Measurements from ENCODE around the gene LRTM2. TPM values are rescaled to one million over a fixed set of nuclear protein-coding genes. Genes with fewer than 3 reads are reported as not detected.

The LRTM2 gene
- total and polyA plus RNA-seq, 11 donors: not detected

GRCh38 chr12:1777798-1778197 is 42.6 kb upstream of the LRTM2 start:
- Histone ChIP-seq H3K27ac (no peak overlapping the region), H3K27me3 (no peaks in the 10 kb centered on the region), H3K4me1 (peaks cover 0 to 62% (median 33%) of the 10 kb centered on the region in 12 donors), H3K9me3 (no peaks in the 10 kb centered on the region), H3K4me3 (no peak overlapping the region), H3K36me3 (peaks cover 0 to 31% (median 7%) of the 10 kb centered on the region in 9 donors)
- intact Hi-C loops (cut with DNase I): loop anchor here in 2 of 10 donors (5.0 to 10.0 kb wide), 2 partner anchors 53 to 85 kb away; partner anchors contain the start of gene ADIPOR2 (in 1 of the 2)
- 91 to 97% (median 94%) methylated on average over 5 of the region's 5 CpGs for WGBS, 4 donors
- no peak for TF ChIP-seq CTCF (IDR thresholded peaks at IDR 0.05)
- TF ChIP-seq POLR2A (IDR thresholded peaks at IDR 0.05): no peak
- no peak for DNase-seq
- ATAC-seq: no peak

GRCh38 chr12:1778911-1779310 is 41.5 kb upstream of the LRTM2 start:
- peaks cover 0 to 26% (median 12%) of the 10 kb centered on the region in 9 donors for H3K36me3 ChIP-seq
- H3K27ac ChIP-seq: no peak overlapping the region
- peaks cover 0 to 53% (median 33%) of the 10 kb centered on the region in 12 donors for H3K4me1 ChIP-seq
- H3K9me3 ChIP-seq: no peaks in the 10 kb centered on the region
- 72 to 87% (median 78%) methylated on average over 4 of the region's 4 CpGs for WGBS, 4 donors
- intact Hi-C loops (cut with DNase I): loop anchor here in 2 of 10 donors (5.0 to 10.0 kb wide), 2 partner anchors 54 to 87 kb away; partner anchors contain the start of gene ADIPOR2 (in 1 of the 2)
- H3K27me3 ChIP-seq: no peaks in the 10 kb centered on the region
- no peak for DNase-seq
- no peak overlapping the region for H3K4me3 ChIP-seq
- no peak for ATAC-seq
- TF ChIP-seq POLR2A (IDR thresholded peaks at IDR 0.05): no peak
- TF ChIP-seq CTCF (IDR thresholded peaks at IDR 0.05): no peak

GRCh38 chr12:1779783-1780182 is 40.6 kb upstream of the LRTM2 start:
- 64 to 70% (median 69%) methylated on average over 1 of the region's 1 CpG for WGBS, 4 donors
- DNase-seq (no peak), ATAC-seq (peak in 3 of 4 donors; percentile 25 to 67 (median 44))
- peak overlapping the region in 7 of 12 donors; percentile 1 to 39 (median 16) for H3K27ac ChIP-seq
- H3K9me3 ChIP-seq: no peaks in the 10 kb centered on the region
- H3K36me3 ChIP-seq: peaks cover 0 to 32% (median 19%) of the 10 kb centered on the region in 9 donors
- H3K4me1 ChIP-seq: peaks cover 0 to 48% (median 31%) of the 10 kb centered on the region in 12 donors
- intact Hi-C loops (cut with DNase I): loop anchor here in 2 of 10 donors (5.0 to 10.0 kb wide), 2 partner anchors 55 to 87 kb away; partner anchors contain the start of gene ADIPOR2 (in 1 of the 2)
- no peaks in the 10 kb centered on the region for H3K27me3 ChIP-seq
- no peak overlapping the region for H3K4me3 ChIP-seq
- TF ChIP-seq CTCF (IDR thresholded peaks at IDR 0.05): no peak
- no peak for TF ChIP-seq POLR2A (IDR thresholded peaks at IDR 0.05)

GRCh38 chr12:1781772-1782171 is 38.6 kb upstream of the LRTM2 start:
- H3K27me3 ChIP-seq: no peaks in the 10 kb centered on the region
- DNase-seq (no peak), ATAC-seq (peak in 1 of 4 donors; percentile 23)
- H3K4me3 ChIP-seq: no peak overlapping the region
- H3K4me1 ChIP-seq: peaks cover 0 to 30% (median 18%) of the 10 kb centered on the region in 12 donors
- TF ChIP-seq CTCF (IDR thresholded peaks at IDR 0.05): no peak
- TF ChIP-seq POLR2A (IDR thresholded peaks at IDR 0.05): no peak
- no peak overlapping the region for H3K27ac ChIP-seq
- intact Hi-C loops (cut with DNase I): no loop called here
- H3K9me3 ChIP-seq: no peaks in the 10 kb centered on the region
- peaks cover 0 to 51% (median 38%) of the 10 kb centered on the region in 9 donors for H3K36me3 ChIP-seq
- WGBS, 4 donors: 27 to 52% (median 40%) methylated on average over 2 of the region's 2 CpGs
